Upper lobe of right lung (tissue), 1 donor: ENCODE results near the gene STS. TPM values are rescaled to one million over a fixed set of nuclear protein-coding genes. Genes with fewer than 3 reads are reported as not detected.

Experiments used
- ATAC-seq: fragments of 200-7000 bp; cut with Tn5 transposase; one replicate; pipeline ENCODE4 v1.9.1; 2020; ENCODE audit warnings: mild to moderate bottlenecking, moderate library complexity
- DNase-seq: peaks from one replicate; pipeline ENCODE4 v3.0.0-alpha.2; 2020
- H3K27ac ChIP-seq: fragments of 200-600 bp; one replicate; pipeline ENCODE4 v1.8.0; 2022
- H3K27me3 ChIP-seq: fragments of 200-600 bp; one replicate; pipeline ENCODE4 v1.8.0; 2022; ENCODE audit warnings: mild to moderate bottlenecking
- H3K36me3 ChIP-seq: fragments of 200-600 bp; one replicate; pipeline ENCODE4 v1.8.0; 2022
- H3K4me1 ChIP-seq: fragments of 200-600 bp; one replicate; pipeline ENCODE4 v1.8.0; 2022
- H3K4me3 ChIP-seq: fragments of 200-600 bp; one replicate; pipeline ENCODE4 v1.8.0; 2022; ENCODE audit warnings: mild to moderate bottlenecking
- H3K9me3 ChIP-seq: fragments of 200-600 bp; one replicate; pipeline ENCODE4 v1.8.0; 2022
- CTCF ChIP-seq: fragments of 200-600 bp; IDR thresholded peaks from one replicate; pipeline ENCODE4 v1.8.0; 2022; ENCODE audit warnings: antibody characterized with exemption
- intact Hi-C: fragments of 100-400 bp; cut with DNase I; formaldehyde crosslinking; loops from one replicate; pipeline ENCODE4 v1.11.0; 2022
- total RNA-seq: library from RNA; stranded (reverse); fragmentation: NEBNext Ultra II Directional; extraction: Animal tissue kit (Norgen Biotek cat#: 25700); gene quantifications from one replicate; pipeline ENCODE4 v1.2.1, GENCODE V29; 2021
- donor health status: DM: no; HTN: yes; CAD: no; lungs with severe emphysema.

Gene STS
- total RNA-seq, 1 donor from 2014 or later, result 11.6 TPM

- DNase-seq (no peak), ATAC-seq (no peak)
- Histone ChIP-seq H3K27me3 (no peaks in the 10 kb centered on the region), H3K27ac (no peak overlapping the region), H3K9me3 (no peaks in the 10 kb centered on the region), H3K4me3 (no peak overlapping the region), H3K4me1 (no peaks in the 10 kb centered on the region), H3K36me3 (no peaks in the 10 kb centered on the region)
- intact Hi-C loops, result no loop called here
- TF ChIP-seq CTCF, result no peak
Measured at GRCh38 chrX:7139202-7140081, 8.1 kb upstream of the STS start.

GRCh38 chrX:7143076-7143475, 4.4 kb upstream of the STS start:
- Histone ChIP-seq H3K4me1 (peaks cover 9% of the 10 kb centered on the region), H3K27ac (no peak overlapping the region), H3K9me3 (no peaks in the 10 kb centered on the region), H3K36me3 (no peaks in the 10 kb centered on the region), H3K27me3 (no peaks in the 10 kb centered on the region), H3K4me3 (no peak overlapping the region)
- ATAC-seq (no peak), DNase-seq (no peak)
- intact Hi-C loops, result no loop called here
- no peak for TF ChIP-seq CTCF

- Histone ChIP-seq H3K4me3 (no peak overlapping the region), H3K9me3 (no peaks in the 10 kb centered on the region), H3K36me3 (no peaks in the 10 kb centered on the region), H3K27ac (no peak overlapping the region), H3K4me1 (peaks cover 9% of the 10 kb centered on the region), H3K27me3 (no peaks in the 10 kb centered on the region)
- DNase-seq, result no peak
- intact Hi-C loops, result no loop called here
- no peak for ATAC-seq
- no peak for TF ChIP-seq CTCF
Measured at GRCh38 chrX:7143941-7144525, 3.5 kb upstream of the STS start.

- Histone ChIP-seq H3K4me3 (no peak overlapping the region), H3K27ac (peak overlapping the region; percentile 3), H3K4me1 (peaks cover 9% of the 10 kb centered on the region), H3K9me3 (no peaks in the 10 kb centered on the region), H3K27me3 (no peaks in the 10 kb centered on the region), H3K36me3 (no peaks in the 10 kb centered on the region)
- no peak for ATAC-seq
- intact Hi-C loops, result no loop called here
- DNase-seq, result no peak
- no peak for TF ChIP-seq CTCF
Measured at GRCh38 chrX:7145454-7145853, 2.1 kb upstream of the STS start.

GRCh38 chrX:7146020-7146702, 1.4 kb upstream of the STS start:
- no peaks in the 10 kb centered on the region for H3K9me3 ChIP-seq
- no peak for TF ChIP-seq CTCF
- H3K27me3 ChIP-seq, result no peaks in the 10 kb centered on the region
- no peak for DNase-seq
- ATAC-seq, result no peak
- H3K4me3 ChIP-seq, result no peak overlapping the region
- H3K4me1 ChIP-seq, result peaks cover 9% of the 10 kb centered on the region
- H3K27ac ChIP-seq, result no peak overlapping the region
- intact Hi-C loops, result no loop called here
- no peaks in the 10 kb centered on the region for H3K36me3 ChIP-seq
